CD14-positive monocyte (primary cell): ENCODE data around the gene TPM2. TPM values are rescaled to one million over a fixed set of nuclear protein-coding genes. Genes with fewer than 3 reads are reported as not detected.

ENCODE experiments used
- DNase-seq, 3 donors: peaks; one replicate each; pipeline ENCODE4 v3.0.0-alpha.2; 2011 to 2022
- H2AFZ ChIP-seq: 2 replicates; pipeline ENCODE4 v1.6.0; 2012; ENCODE audit warnings: mild to moderate bottlenecking, low read depth, low read length, inconsistent platforms; ENCODE audit not compliant: insufficient read depth, poor library complexity, severe bottlenecking
- H3K27ac ChIP-seq, 2 donors: 1 replicate in 1 of 2; 2 replicates in 1 of 2; pipeline ENCODE4 v1.5.1; 2012 to 2013; ENCODE audit warnings: low read length in 2 of 2, control low read depth in 1 of 2, inconsistent platforms in 1 of 2, low read depth in 1 of 2, mild to moderate bottlenecking in 1 of 2
- H3K27me3 ChIP-seq, 2 donors: one replicate each; pipeline versions ENCODE4 v1.6.0 to v1.6.1; 2011 to 2013; ENCODE audit warnings: low read length in 2 of 2; ENCODE audit not compliant: control insufficient read depth in 2 of 2, insufficient read depth in 2 of 2
- H3K36me3 ChIP-seq, 2 donors: replicated peaks in 1 of 2; 1 replicate in 1 of 2; 2 replicates in 1 of 2; pipeline versions ENCODE4 v1.5.1 to v1.6.1; 2012 to 2013; ENCODE audit warnings: low read length in 2 of 2, control low read depth in 1 of 2, inconsistent platforms in 1 of 2, mild to moderate bottlenecking in 1 of 2; ENCODE audit not compliant: insufficient read depth in 2 of 2, control insufficient read depth in 1 of 2
- H3K4me1 ChIP-seq, 2 donors: 1 replicate in 1 of 2; 2 replicates in 1 of 2; pipeline versions ENCODE4 v1.5.1 to v1.6.1; 2012 to 2013; ENCODE audit warnings: low read length in 2 of 2, control low read depth in 1 of 2, inconsistent platforms in 1 of 2, mild to moderate bottlenecking in 1 of 2, moderate library complexity in 1 of 2; ENCODE audit not compliant: insufficient read depth in 2 of 2, control insufficient read depth in 1 of 2
- H3K4me2 ChIP-seq: replicated peaks from 2 replicates; pipeline ENCODE3; 2012; ENCODE audit warnings: low read length, moderate library complexity, mild to moderate bottlenecking; ENCODE audit not compliant: poor library complexity, severe bottlenecking; ENCODE audit errors: extremely low read depth
- H3K4me3 ChIP-seq, 3 experiments: fragments of 200-600 bp in 1 of 3; sonication (generic) in 1 of 3; replicated peaks in 1 of 3; 1 replicate in 2 of 3; 2 replicates in 1 of 3; pipeline ENCODE4 v1.5.1; 2011 to 2013; ENCODE audit warnings: low read length in 3 of 3, mild to moderate bottlenecking in 3 of 3, control low read depth in 2 of 3, low read depth in 2 of 3, inconsistent platforms in 1 of 3, moderate library complexity in 1 of 3
- H3K79me2 ChIP-seq: 2 replicates; pipeline ENCODE4 v1.6.0; 2012; ENCODE audit warnings: mild to moderate bottlenecking, control low read depth, inconsistent platforms, low read length, moderate library complexity; ENCODE audit not compliant: insufficient read depth
- H3K9ac ChIP-seq: 2 replicates; pipeline ENCODE4 v1.6.0; 2017; ENCODE audit warnings: low read length, mild to moderate bottlenecking; ENCODE audit not compliant: insufficient read depth, poor library complexity, severe bottlenecking
- H3K9me3 ChIP-seq, 2 donors: replicated peaks in 1 of 2; 1 replicate in 1 of 2; 2 replicates in 1 of 2; pipeline versions ENCODE4 v1.5.1 to v1.6.1; 2012 to 2013; ENCODE audit warnings: low read length in 2 of 2, control low read depth in 1 of 2; ENCODE audit not compliant: control insufficient read depth in 1 of 2, insufficient read depth in 1 of 2
- H4K20me1 ChIP-seq: 2 replicates; pipeline ENCODE4 v1.6.0; 2012; ENCODE audit warnings: mild to moderate bottlenecking, low read length, control low read depth, moderate library complexity; ENCODE audit not compliant: insufficient read depth
- H3K27ac Mint-ChIP-seq, 7 donors: one replicate each; pipeline ENCODE4 v1.8.0; 2020; ENCODE audit warnings: mild to moderate bottlenecking in 7 of 7, mixed read lengths in 7 of 7, moderate library complexity in 6 of 7, inconsistent platforms in 2 of 7
- H3K27me3 Mint-ChIP-seq, 3 donors: one replicate each; pipeline ENCODE4 v1.8.0; 2021 to 2022; ENCODE audit warnings: low read depth in 3 of 3, mild to moderate bottlenecking in 3 of 3, mixed read lengths in 3 of 3, moderate library complexity in 3 of 3, inconsistent platforms in 1 of 3
- H3K36me3 Mint-ChIP-seq, 2 donors: one replicate each; pipeline ENCODE4 v1.8.0; 2020; ENCODE audit warnings: mixed read lengths in 2 of 2, inconsistent platforms in 1 of 2, mild to moderate bottlenecking in 1 of 2
- H3K4me1 Mint-ChIP-seq: one replicate; pipeline ENCODE4 v1.8.0; 2020; ENCODE audit warnings: mild to moderate bottlenecking, mixed read lengths
- H3K4me3 Mint-ChIP-seq, 2 donors: one replicate each; pipeline ENCODE4 v1.8.0; 2020; ENCODE audit warnings: mild to moderate bottlenecking in 2 of 2, mixed read lengths in 2 of 2, moderate library complexity in 1 of 2
- H3K9me3 Mint-ChIP-seq, 7 donors: one replicate each; pipeline ENCODE4 v1.8.0; 2020 to 2022; ENCODE audit warnings: mixed read lengths in 7 of 7, mild to moderate bottlenecking in 6 of 7, moderate library complexity in 6 of 7, inconsistent platforms in 2 of 7
- CTCF ChIP-seq: fragments of 200-600 bp; IDR thresholded peaks from one replicate; pipeline ENCODE4 v1.8.0; 2022; ENCODE audit warnings: antibody characterized with exemption, mild to moderate bottlenecking
- WGBS: methylation state at CpG from one replicate; pipeline ENCODE4 v1.1.5; 2013; ENCODE audit warnings: missing lambda C conversion rate; ENCODE audit not compliant: insufficient coverage; 5-methylcytosine and 5-hydroxymethylcytosine counted together
- intact Hi-C, 2 donors: fragments of 100-400 bp; cut with micrococcal nuclease; formaldehyde crosslinking; loops; one replicate each; pipeline versions ENCODE4 v1.15.0 to v1.15.1; 2023
- polyA plus RNA-seq, 3 donors: library from polyadenylated mRNA; depleted of rRNA in 1 of 3; unstranded in 2 of 3; stranded (reverse) in 1 of 3; fragments of 300-500 nt in 2 of 3; fragments of >200 nt in 1 of 3; fragmentation: Illumina TruSeq in 2 of 3; gene quantifications; 1 replicate in 2 of 3; 2 replicates in 1 of 3; pipeline ENCODE4 v1.2.3, GENCODE V29; 2012 to 2021

TPM2 gene
- polyA plus RNA-seq, 3 donors: 7.7 TPM; not detected in 2

- Histone ChIP-seq H3K4me3 (no peak overlapping the region), H3K27ac (no peak overlapping the region), H3K27me3 (no peaks in the 10 kb centered on the region), H4K20me1 (no peaks in the 10 kb centered on the region), H3K79me2 (peaks cover 21% of the 10 kb centered on the region), H3K36me3 (no peaks in the 10 kb centered on the region), H2AFZ (no peak overlapping the region), H3K4me2 (no peak overlapping the region), H3K9me3 (no peaks in the 10 kb centered on the region), H3K4me1 (peaks cover 23 to 28% of the 10 kb centered on the region in 2 donors), H3K9ac (no peak overlapping the region)
- H3K27ac Mint-ChIP-seq: no peak overlapping the region
- TF ChIP-seq CTCF: no peak
- peaks cover 0 to 6% (median 3%) of the 10 kb centered on the region in 3 donors for H3K27me3 Mint-ChIP-seq
- intact Hi-C loops: no loop called here
- WGBS: 94% methylated on average over 2 of the region's 3 CpGs
- peaks cover 0 to 3% (median 1%) of the 10 kb centered on the region in 7 donors for H3K9me3 Mint-ChIP-seq
- H3K4me3 Mint-ChIP-seq: no peak overlapping the region
- no peak for DNase-seq
- peaks cover 0 to 1% of the 10 kb centered on the region in 2 donors for H3K36me3 Mint-ChIP-seq
- H3K4me1 Mint-ChIP-seq: peaks cover 24% of the 10 kb centered on the region
Measured at GRCh38 chr9:35667939-35668338, 21.8 kb downstream of the TPM2 start.

DNA sequence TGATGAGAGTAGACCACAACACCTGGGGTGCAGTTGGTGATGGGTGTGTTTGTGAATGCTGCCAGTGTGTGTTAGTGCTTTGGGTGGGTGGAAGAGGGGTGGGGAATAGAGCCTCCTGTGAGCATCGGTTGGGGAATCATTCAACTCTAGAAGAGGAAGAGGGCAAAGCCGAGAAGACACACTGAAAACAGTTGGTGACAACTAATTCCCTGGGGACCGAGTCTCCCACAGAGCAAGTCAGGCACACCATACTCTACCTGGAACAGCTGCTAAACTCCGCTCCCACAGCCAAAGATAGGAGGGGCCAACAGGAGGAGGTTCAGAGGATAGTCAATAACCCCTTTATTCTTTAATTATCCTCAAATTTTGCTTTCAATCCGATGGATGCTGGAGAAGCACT, 23.2 kb downstream of the TPM2 start:
- intact Hi-C loops: no loop called here
- Histone ChIP-seq H3K36me3 (no peaks in the 10 kb centered on the region), H2AFZ (no peak overlapping the region), H3K27ac (no peak overlapping the region), H3K79me2 (peaks cover 28% of the 10 kb centered on the region), H3K4me2 (no peak overlapping the region), H4K20me1 (no peaks in the 10 kb centered on the region), H3K27me3 (no peaks in the 10 kb centered on the region), H3K9me3 (no peaks in the 10 kb centered on the region), H3K4me3 (no peak overlapping the region), H3K4me1 (peaks cover 23 to 39% of the 10 kb centered on the region in 2 donors), H3K9ac (no peak overlapping the region)
- Mint-ChIP-seq H3K27me3 (peaks cover 0 to 6% (median 3%) of the 10 kb centered on the region in 3 donors), H3K27ac (no peak overlapping the region), H3K9me3 (peaks cover 0 to 3% (median 1%) of the 10 kb centered on the region in 7 donors), H3K36me3 (peaks cover 2 to 11% of the 10 kb centered on the region in 2 donors), H3K4me3 (no peak overlapping the region), H3K4me1 (peaks cover 38% of the 10 kb centered on the region)
- DNase-seq: no peak
- TF ChIP-seq CTCF: no peak
- 80% methylated on average over 1 of the region's 5 CpGs for WGBS
